Upper lobe of right lung (tissue), 1 donor: ENCODE measurements around the gene TGFB1I1. TPM values are rescaled to one million over a fixed set of nuclear protein-coding genes. Genes with fewer than 3 reads are reported as not detected.

Source experiments
- ATAC-seq: fragments of 200-7000 bp; cut with Tn5 transposase; one replicate; pipeline ENCODE4 v1.9.1; 2020; ENCODE audit warnings: mild to moderate bottlenecking, moderate library complexity
- DNase-seq: peaks from one replicate; pipeline ENCODE4 v3.0.0-alpha.2; 2020
- H3K27ac ChIP-seq: fragments of 200-600 bp; one replicate; pipeline ENCODE4 v1.8.0; 2022
- H3K27me3 ChIP-seq: fragments of 200-600 bp; one replicate; pipeline ENCODE4 v1.8.0; 2022; ENCODE audit warnings: mild to moderate bottlenecking
- H3K36me3 ChIP-seq: fragments of 200-600 bp; one replicate; pipeline ENCODE4 v1.8.0; 2022
- H3K4me1 ChIP-seq: fragments of 200-600 bp; one replicate; pipeline ENCODE4 v1.8.0; 2022
- H3K4me3 ChIP-seq: fragments of 200-600 bp; one replicate; pipeline ENCODE4 v1.8.0; 2022; ENCODE audit warnings: mild to moderate bottlenecking
- H3K9me3 ChIP-seq: fragments of 200-600 bp; one replicate; pipeline ENCODE4 v1.8.0; 2022
- CTCF ChIP-seq: fragments of 200-600 bp; IDR thresholded peaks from one replicate; pipeline ENCODE4 v1.8.0; 2022; ENCODE audit warnings: antibody characterized with exemption
- intact Hi-C: fragments of 100-400 bp; cut with DNase I; formaldehyde crosslinking; loops from one replicate; pipeline ENCODE4 v1.11.0; 2022
- total RNA-seq: library from RNA; stranded (reverse); fragmentation: NEBNext Ultra II Directional; extraction: Animal tissue kit (Norgen Biotek cat#: 25700); gene quantifications from one replicate; pipeline ENCODE4 v1.2.1, GENCODE V29; 2021
- donor health status: DM: no; HTN: yes; CAD: no; lungs with severe emphysema.

Gene TGFB1I1
- total RNA-seq, 1 donor from 2014 or later = 49.9 TPM

GRCh38 chr16:31459687-31460581, 12.0 kb upstream of the TGFB1I1 start:
- intact Hi-C loops = no loop called here

GRCh38 chr16:31460582-31461002, 11.4 kb upstream of the TGFB1I1 start:
- no peak for ATAC-seq
- Histone ChIP-seq H3K27ac (peak overlapping the region; percentile 100), H3K27me3 (no peaks in the 10 kb centered on the region), H3K4me3 (peak overlapping the region; percentile 94), H3K36me3 (peaks cover 29% of the 10 kb centered on the region), H3K9me3 (no peaks in the 10 kb centered on the region), H3K4me1 (peaks cover 36% of the 10 kb centered on the region)
- peak; percentile 65 for TF ChIP-seq CTCF
- DNase-seq = peak; percentile 37
- intact Hi-C loops = no loop called here

More at GRCh38 chr16:31459687-31460581, 12.0 kb upstream of the TGFB1I1 start:
- ATAC-seq = peak; percentile 93
- no peaks in the 10 kb centered on the region for H3K27me3 ChIP-seq
- peak overlapping the region; percentile 94 for H3K4me3 ChIP-seq
- H3K4me1 ChIP-seq = peaks cover 41% of the 10 kb centered on the region
- peak overlapping the region; percentile 100 for H3K27ac ChIP-seq
- H3K36me3 ChIP-seq = peaks cover 27% of the 10 kb centered on the region
- peak; percentile 100 for DNase-seq
- no peak for TF ChIP-seq CTCF
- no peaks in the 10 kb centered on the region for H3K9me3 ChIP-seq

- Histone ChIP-seq H3K27me3 (no peaks in the 10 kb centered on the region), H3K4me3 (no peak overlapping the region), H3K4me1 (peaks cover 28% of the 10 kb centered on the region), H3K9me3 (no peaks in the 10 kb centered on the region), H3K36me3 (peaks cover 29% of the 10 kb centered on the region), H3K27ac (no peak overlapping the region)
- intact Hi-C loops = no loop called here
- DNase-seq = peak; percentile 48
- no peak for TF ChIP-seq CTCF
- no peak for ATAC-seq
Measured at GRCh38 chr16:31461201-31461920, 10.6 kb upstream of the TGFB1I1 start.

- DNase-seq (peak; percentile 64), ATAC-seq (no peak)
- no peak overlapping the region for H3K4me3 ChIP-seq
- H3K27me3 ChIP-seq = no peaks in the 10 kb centered on the region
- peaks cover 20% of the 10 kb centered on the region for H3K4me1 ChIP-seq
- no peak for TF ChIP-seq CTCF
- no peak overlapping the region for H3K27ac ChIP-seq
- peaks cover 29% of the 10 kb centered on the region for H3K36me3 ChIP-seq
- intact Hi-C loops = no loop called here
- no peaks in the 10 kb centered on the region for H3K9me3 ChIP-seq
Measured at GRCh38 chr16:31461921-31462804, 9.8 kb upstream of the TGFB1I1 start.

- TF ChIP-seq CTCF = no peak
- ATAC-seq (no peak), DNase-seq (peak; percentile 63)
- Histone ChIP-seq H3K9me3 (no peaks in the 10 kb centered on the region), H3K27me3 (no peaks in the 10 kb centered on the region), H3K36me3 (peaks cover 29% of the 10 kb centered on the region), H3K4me3 (no peak overlapping the region), H3K27ac (no peak overlapping the region), H3K4me1 (peaks cover 11% of the 10 kb centered on the region)
- intact Hi-C loops = no loop called here
Measured at GRCh38 chr16:31464348-31464769, 7.6 kb upstream of the TGFB1I1 start.
